Activated CD8-positive, alpha-beta memory T cell treated with anti-CD3 and anti-CD28 coated beads for 1 hour (primary cell): Measurements from ENCODE around the gene ROR1.
"Not testable (repeated sequence)": the region's sequence is repeated elsewhere in the genome, so short reads cannot be mapped to it uniquely, and the experiment has no call there.

Source experiments
- DNase-seq, 2 donors: peaks; one replicate each; pipeline ENCODE4 v3.0.0-alpha.2; 2020; ENCODE audit warnings: low read depth in 1 of 2; ENCODE audit errors: extremely low read depth in 1 of 2

Gene ROR1

GRCh38 chr1:63819795-63820194, 46.0 kb downstream of the ROR1 start:
- no peak for DNase-seq

DNA sequence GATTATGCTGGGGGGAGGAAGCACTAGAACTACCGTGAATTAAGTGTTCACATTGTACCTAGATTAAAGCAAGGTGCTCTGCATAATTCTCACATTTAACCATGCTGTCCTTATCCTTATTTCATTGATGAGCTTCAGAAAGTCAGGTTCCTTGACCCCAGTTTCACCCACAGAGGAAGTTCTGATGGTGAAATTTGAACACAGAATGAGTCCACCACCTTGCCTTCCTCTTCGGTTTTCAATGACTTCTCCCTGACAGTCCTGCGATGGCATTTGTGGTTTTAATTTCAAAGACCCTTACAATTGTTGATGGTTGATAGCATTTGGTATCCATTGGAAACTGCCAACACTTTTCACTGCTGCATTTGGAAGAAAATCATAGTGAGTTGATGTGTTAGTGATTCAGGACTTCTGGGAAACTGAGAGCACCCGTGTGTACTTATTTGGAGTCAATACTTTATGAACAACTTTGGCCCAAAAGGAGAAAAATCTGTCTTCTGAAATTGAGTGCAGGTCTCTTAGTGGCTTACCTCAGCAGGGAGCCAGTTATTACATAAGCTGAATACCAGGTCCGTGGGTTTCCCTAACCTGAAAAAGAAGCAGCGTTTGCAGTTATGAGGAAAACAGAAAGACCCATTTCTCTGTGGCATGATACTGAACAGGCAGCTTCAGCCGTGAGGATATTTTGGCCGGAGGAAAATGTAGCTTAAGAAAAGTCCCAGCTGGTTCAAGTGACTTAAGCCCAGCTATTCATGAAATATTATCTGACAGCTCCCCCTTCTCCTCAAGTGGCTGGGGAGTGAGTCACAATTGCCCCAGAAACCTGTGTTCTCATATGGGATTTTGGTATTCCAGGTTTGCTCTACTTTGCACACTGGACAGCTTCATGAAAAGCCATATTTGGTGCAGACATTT, 47.5 kb downstream of the ROR1 start:
- DNase-seq = no peak

DNA sequence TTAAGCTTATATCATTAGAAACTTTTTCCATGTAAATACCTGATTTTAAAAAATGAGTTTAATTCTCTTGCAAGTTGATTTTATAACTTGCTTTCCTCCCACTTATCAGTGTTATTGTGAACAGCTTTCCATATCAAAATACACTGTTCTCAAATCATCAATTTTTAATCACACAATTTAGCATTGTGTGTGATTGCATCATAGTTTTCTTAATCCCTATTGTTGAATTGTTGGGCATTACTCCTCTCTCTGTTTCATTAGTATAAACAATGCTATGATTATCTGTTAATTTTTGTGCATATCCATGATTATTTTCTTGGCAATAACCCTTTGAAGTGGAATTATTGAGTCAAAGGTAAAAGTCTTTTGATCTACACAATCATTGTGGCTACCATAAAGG, 48.7 kb downstream of the ROR1 start:
- no peak for DNase-seq

DNA sequence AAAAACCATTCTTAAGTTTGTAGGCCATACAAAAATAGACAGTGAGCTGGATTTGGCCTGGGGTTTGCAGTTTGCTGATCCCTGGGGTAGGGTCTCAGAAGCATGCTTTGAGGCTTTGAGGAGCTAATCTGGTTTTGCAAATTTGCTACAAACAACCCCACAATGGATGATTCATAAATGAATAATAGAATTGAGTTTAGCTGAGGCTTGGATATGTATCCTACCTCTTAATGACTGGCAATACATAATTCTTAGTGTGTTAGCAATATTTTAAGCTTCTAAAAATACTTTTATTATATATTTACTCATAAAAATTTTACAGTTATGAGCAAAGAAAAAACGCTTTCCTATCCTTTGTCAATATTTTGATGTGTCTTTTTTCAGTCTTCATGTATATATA, 50.6 kb downstream of the ROR1 start:
- no peak for DNase-seq

DNA sequence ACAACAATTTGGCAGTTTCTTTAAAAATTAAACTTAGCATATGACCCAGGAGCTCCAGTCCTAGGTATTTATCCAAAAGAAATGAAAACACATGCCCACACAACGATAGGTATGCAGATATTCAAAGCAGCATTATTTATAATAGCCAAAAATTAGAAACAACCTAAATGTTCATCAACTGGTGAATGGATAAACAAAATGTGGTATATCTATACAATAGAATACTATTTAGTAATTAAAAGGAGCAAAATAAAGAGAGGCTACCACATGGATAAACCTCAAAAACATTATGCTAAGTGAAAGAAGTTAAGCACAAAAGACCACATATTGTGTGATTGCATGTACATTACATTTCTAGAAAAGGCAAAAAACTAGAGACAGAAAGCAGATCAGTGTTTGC, 51.3 kb downstream of the ROR1 start:
- no peak for DNase-seq

GRCh38 chr1:63826246-63826861, 52.5 kb downstream of the ROR1 start:
- not testable (repeated sequence) for DNase-seq

DNA sequence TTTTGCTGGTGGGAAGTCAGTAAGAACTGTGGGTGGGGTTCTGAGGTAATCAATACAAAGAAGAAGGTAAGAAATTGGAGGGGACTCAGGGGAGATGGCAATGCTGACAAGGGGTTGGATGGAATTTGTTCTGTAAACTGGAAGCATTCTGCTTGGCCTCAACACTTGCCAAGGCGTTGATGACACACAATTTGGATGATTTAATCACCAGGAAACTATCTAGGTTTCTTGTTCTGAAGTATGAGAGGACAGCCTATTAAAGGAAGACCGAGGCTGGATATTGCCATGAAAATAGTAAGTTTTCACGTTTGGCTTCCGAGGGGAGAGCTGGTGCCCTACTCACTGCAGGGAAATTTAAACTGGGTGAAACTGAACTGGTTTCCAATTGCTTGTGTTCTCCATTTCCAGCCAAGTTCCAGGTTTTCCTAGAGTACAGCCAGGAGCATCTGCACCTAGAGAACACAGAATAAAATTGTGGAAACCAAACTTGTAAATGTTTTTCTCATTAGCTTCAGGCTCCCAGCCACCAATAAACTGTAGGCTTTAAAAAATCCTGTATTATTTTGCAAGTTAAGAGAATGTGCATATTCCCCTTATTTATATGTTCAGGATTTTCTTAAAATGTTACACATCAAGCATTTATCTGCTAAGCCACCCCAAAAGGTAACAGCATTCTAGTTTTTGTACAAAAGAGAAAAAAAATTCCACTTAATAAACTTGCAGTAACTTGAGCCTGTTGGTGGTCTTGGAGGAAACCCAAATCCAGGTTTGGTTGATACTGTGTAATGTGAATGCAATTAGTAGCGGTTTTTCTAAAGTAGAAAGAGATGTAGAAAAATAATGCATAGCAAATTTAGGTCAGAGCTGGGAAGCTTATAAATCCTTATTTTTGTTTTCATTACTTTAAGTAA, 53.8 kb downstream of the ROR1 start:
- DNase-seq = no peak

DNA sequence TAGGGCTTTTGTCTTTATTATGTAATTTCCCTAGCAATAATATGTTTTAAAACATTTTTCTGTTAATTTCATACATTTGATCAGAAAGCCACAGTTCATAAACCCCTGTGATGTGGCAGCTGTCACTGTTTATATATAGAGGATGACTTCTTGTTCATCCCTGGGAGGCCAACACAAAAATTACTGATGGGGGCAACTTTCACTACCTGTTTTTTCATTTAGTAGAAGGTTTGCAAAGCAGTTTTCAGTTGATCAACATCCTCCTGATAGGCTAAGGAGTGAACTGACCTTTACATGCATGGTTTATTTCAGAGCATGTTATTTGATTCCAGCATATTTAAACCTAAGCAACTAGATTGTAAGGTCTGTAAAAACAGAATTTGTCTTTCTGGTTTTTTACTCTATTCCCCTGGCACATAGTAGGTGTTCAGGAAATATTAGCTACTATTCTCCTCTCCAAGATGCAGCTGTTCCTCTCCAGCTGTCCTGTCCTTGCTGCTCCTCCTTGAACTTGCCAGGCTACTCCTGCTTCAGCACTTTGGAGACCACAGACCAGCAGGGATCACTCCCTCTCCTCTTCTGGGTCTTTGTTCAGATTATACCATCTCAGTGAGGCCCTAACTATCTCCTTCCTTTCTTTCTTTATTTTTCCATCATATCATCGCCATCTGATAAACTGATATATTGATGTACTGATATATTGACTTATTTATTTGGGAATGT, 54.7 kb downstream of the ROR1 start:
- no peak for DNase-seq

- no peak for DNase-seq
Observed at GRCh38 chr1:63829349-63830327, 55.8 kb downstream of the ROR1 start.

GRCh38 chr1:63831409-63831808, 57.6 kb downstream of the ROR1 start:
- DNase-seq = no peak

DNA sequence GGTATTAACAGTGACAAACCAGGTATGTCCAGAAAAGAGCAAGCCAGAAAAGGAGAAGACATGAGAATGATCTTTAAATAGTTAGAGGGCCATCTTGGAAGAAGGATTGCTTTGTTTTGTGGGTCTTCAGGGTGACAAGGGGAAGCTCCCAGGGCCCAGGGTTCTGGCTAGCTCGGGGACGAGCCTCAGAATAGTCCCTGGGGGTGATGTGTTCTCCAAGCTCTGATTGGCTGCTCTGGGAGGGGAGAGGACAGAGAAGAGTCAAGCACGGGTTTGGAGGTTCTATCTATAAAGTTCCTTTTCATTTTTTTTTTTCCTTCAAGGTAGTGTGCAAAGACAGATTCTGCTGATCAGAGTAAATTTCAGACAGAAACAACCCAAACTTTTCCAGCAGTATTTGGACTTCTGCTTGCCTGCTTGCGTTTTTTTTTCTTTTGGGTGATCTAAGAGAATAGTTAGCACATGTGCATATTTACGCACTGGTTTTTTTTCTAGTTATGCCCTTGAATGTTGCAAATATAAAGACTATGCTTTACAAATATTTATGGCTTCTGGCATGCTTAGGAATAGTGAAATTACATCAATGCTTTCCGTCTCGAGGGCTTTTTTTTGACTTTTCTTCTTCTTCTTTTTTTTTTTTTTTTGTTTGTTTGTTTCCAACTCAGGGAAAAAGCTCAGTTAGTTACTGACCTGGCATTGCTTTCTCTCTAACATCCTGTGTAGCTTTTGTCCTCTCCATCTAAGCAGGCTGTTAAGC, 59.7 kb downstream of the ROR1 start:
- no peak for DNase-seq

GRCh38 chr1:63835128-63835527, 61.3 kb downstream of the ROR1 start:
- no peak for DNase-seq

DNA sequence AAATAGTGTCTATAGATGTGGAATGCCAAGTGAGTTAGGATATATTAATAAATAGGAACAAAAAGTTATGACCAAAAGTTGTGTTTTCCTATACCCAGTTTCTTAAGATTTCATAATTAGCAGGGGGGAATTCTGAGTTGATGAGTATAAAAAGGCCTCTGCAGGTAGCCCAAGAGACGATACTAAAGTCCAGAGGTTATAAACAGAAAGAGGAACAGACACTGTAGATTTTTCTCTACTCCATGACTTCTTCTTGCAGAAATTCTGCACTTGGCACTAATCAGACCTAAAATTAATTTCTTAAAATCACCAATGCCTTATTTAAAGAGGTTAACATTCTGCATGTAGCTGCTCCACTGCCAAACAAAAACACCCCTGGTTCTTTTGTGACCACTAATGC, 62.6 kb downstream of the ROR1 start:
- DNase-seq = no peak

DNA sequence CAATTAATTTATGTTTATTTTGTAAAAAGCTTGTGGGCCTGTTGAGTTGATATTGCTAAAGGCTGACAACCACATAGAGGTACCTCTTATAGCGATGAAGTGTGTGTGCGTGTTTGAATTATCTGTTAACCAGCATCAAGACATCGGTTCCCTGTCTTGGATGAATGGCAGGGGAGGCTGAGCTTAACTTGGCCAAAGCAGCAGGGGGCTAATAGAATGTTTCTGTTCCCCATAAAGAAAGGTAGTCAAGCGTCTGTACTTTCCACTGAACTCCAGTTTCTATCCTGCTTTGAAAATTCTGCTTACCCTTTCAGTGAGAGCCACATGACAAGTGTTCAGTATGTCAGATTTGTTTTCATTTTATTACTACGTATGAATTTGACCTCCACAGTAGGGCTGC, 63.0 kb downstream of the ROR1 start:
- no peak for DNase-seq

DNA sequence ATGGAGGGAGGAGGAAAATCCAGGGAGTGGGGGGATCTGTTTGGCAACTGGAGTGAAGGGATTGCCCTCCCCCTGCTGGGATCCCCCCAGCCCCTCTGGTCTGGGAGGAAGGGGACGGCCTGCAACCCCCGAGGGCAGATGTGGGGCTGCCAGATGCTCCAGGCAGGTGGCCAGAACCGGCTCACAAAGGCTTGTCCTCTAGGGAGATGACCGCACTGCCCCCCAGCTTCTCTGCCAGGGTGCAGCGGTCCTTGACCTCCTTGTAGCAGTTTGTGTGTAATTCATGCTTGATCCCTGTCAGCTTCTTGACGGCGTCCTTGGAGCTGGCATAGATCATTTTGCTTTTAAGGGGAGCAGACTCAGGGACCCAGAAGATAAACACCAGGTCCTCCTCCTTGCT, 69.2 kb downstream of the ROR1 start:
- DNase-seq = no peak

- DNase-seq = no peak
Observed at GRCh38 chr1:63843884-63844283, 70.1 kb downstream of the ROR1 start.

DNA sequence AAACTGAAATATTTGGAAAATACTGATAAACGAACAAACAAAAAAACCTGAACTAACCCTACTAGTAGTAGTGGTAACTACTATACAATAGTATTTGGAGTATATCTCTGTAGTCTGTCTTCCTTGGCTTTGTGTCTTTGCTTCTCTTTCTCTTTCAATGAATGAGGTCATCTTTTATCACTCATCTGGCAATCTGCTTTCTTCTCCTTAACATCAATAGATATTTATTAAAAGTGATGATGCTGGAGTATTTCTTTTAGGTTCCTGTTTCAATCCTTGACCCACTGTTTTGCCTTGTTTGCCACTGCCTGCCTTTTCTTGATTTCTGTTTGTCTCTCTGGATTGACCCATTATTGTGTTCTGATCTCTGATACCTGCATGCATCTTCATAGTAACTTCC, 71.5 kb downstream of the ROR1 start:
- DNase-seq = no peak

DNA sequence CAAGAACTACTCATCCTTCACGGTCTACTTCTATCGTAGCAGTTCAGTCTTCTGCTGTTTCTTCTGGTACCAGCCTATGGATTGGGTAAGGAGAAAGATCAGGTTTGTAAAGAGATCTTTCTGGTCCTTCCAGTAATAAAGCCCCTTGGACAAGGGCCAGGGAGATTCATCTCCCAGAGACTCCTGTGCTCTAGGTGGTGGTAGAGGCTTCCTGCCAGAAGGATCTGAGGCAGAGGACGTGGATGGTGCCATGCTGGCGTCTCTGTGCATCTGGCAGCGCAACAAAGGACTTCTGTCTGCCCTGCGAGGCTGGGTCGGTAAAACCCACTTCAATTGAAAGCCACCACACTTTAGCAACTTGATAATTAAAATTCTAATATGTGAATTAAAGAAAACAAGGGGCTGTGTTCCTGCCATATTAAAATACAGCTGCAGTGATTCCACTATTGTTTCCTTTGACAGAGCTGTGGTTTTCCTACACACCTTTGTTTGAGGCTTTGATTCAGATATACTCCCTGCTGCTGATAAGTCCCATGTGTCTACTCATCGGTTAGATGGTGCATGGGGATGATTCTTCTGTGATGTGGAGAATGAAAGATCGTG, 73.6 kb downstream of the ROR1 start:
- DNase-seq = no peak
